Measurements from ENCODE around the gene ARSG. TPM values are rescaled to one million over a fixed set of nuclear protein-coding genes. Genes with fewer than 3 reads are reported as not detected.

ARSG gene
- total and polyA plus RNA-seq, 2 experiments from 2014 or later = 1.7 to 5.1 TPM

GRCh38 chr17:68431661-68432071, 140.4 kb downstream of the ARSG start:
- peaks cover 9% of the 10 kb centered on the region for H3K4me1 Mint-ChIP-seq
- H3K27me3 ChIP-seq (ENCODE audit: insufficient read depth) = no peaks in the 10 kb centered on the region
- H3F3A ChIP-seq (replicated peaks; ENCODE audit: low read depth) = no peaks in the 10 kb centered on the region
- H4K20me1 ChIP-seq (replicated peaks; ENCODE audit: insufficient read depth) = no peaks in the 10 kb centered on the region
- no peak overlapping the region for H2AFZ ChIP-seq
- H3K27ac Mint-ChIP-seq = no peak overlapping the region
- H3K36me3 ChIP-seq (ENCODE audit: insufficient read depth) = no peaks in the 10 kb centered on the region
- H3K9me3 Mint-ChIP-seq = no peaks in the 10 kb centered on the region
- no peaks in the 10 kb centered on the region for H3K79me2 ChIP-seq (replicated peaks; ENCODE audit: insufficient read depth)
- peaks cover 2% of the 10 kb centered on the region for H3K27me3 Mint-ChIP-seq (ENCODE audit: insufficient read depth, low read depth, poor library complexity)
- no peaks in the 10 kb centered on the region for H3K4me1 ChIP-seq (ENCODE audit: insufficient read depth)
- no peaks in the 10 kb centered on the region for H3K9me2 ChIP-seq (ENCODE audit: insufficient read depth)
- ATAC-seq = peak; percentile 52
- DNase-seq (ENCODE audit: low spot score) = peak; percentile 79
- H3K27ac ChIP-seq (ENCODE audit: low read depth) = no peak overlapping the region
- no peak overlapping the region for H3K4me3 Mint-ChIP-seq
- no peak overlapping the region for H3K4me2 ChIP-seq
- peaks cover 20% of the 10 kb centered on the region; the same call in 2 of the 3 replicates for H3K36me3 Mint-ChIP-seq (ENCODE audit: low read depth)
- H3K4me3 ChIP-seq = no peak overlapping the region
- TF ChIP-seq CTCF (conservative IDR thresholded peaks at IDR 0.05; ENCODE audit: low read depth in 2 of 2) (peak; percentile 60 to 74), POLR2AphosphoS5 (IDR thresholded peaks at IDR 0.05; ENCODE audit: low read depth) (no peak), STAT1 (IDR thresholded peaks at IDR 0.05; ENCODE audit: unreplicated experiment) (no peak), REST (IDR thresholded peaks at IDR 0.05; ENCODE audit: unreplicated experiment) (no peak), ZNF462 (CRISPR knock-in tag; IDR thresholded peaks at IDR 0.05) (no peak), JUNB (IDR thresholded peaks at IDR 0.05; ENCODE audit: unreplicated experiment) (no peak)
